Measurements from ENCODE around the gene MBP.

The MBP gene

GRCh38 chr18:77065221-77065981, 67.2 kb downstream of the MBP start:
- DNase-seq (ENCODE audit: low spot score), result no peak

GRCh38 chr18:77063260-77063659, 69.3 kb downstream of the MBP start:
- DNase-seq (ENCODE audit: low spot score), result no peak

- no peak for DNase-seq (ENCODE audit: low spot score)
These were observed 70.0 kb downstream of the MBP start for GRCh38 chr18:77062518-77063003.

- DNase-seq (ENCODE audit: low spot score), result no peak
These were observed 70.6 kb downstream of the MBP start for GRCh38 chr18:77061946-77062517.

- DNase-seq (ENCODE audit: low spot score), result no peak
These were observed 71.2 kb downstream of the MBP start for GRCh38 chr18:77061281-77061945.

GRCh38 chr18:77060151-77060550, 72.4 kb downstream of the MBP start:
- DNase-seq (ENCODE audit: low spot score), result no peak

- peak; percentile 56 for DNase-seq (ENCODE audit: low spot score)
These were observed 73.2 kb downstream of the MBP start for GRCh38 chr18:77059294-77059916.

- DNase-seq (ENCODE audit: low spot score), result no peak
These were observed 74.2 kb downstream of the MBP start for GRCh38 chr18:77058290-77058835.

GRCh38 chr18:77057006-77057395, 75.6 kb downstream of the MBP start:
- no peak for DNase-seq (ENCODE audit: low spot score)

GRCh38 chr18:77056344-77057005, 76.1 kb downstream of the MBP start:
- peak; percentile 40 for DNase-seq (ENCODE audit: low spot score)

- no peak for DNase-seq (ENCODE audit: low spot score)
These were observed 76.9 kb downstream of the MBP start for GRCh38 chr18:77055429-77056300.

- peak; percentile 68 for DNase-seq (ENCODE audit: low spot score)
These were observed 77.8 kb downstream of the MBP start for GRCh38 chr18:77054606-77055428.

- DNase-seq (ENCODE audit: low spot score), result no peak
These were observed 78.3 kb downstream of the MBP start for GRCh38 chr18:77054288-77054605.

- no peak for DNase-seq (ENCODE audit: low spot score)
These were observed 78.8 kb downstream of the MBP start for GRCh38 chr18:77053616-77054287.

- no peak for DNase-seq (ENCODE audit: low spot score)
These were observed 79.6 kb downstream of the MBP start for GRCh38 chr18:77052983-77053309.

GRCh38 chr18:77052297-77052982, 80.1 kb downstream of the MBP start:
- no peak for DNase-seq (ENCODE audit: low spot score)

- no peak for DNase-seq (ENCODE audit: low spot score)
These were observed 80.8 kb downstream of the MBP start for GRCh38 chr18:77051581-77052296.

- no peak for DNase-seq (ENCODE audit: low spot score)
These were observed 82.6 kb downstream of the MBP start for GRCh38 chr18:77049938-77050337.

All from HuH-7.5 (cell line).